HG03378 (cell line): ENCODE data around the gene B4GAT1.
"Not testable (repeated sequence)": the region's sequence is repeated elsewhere in the genome, so short reads cannot be mapped to it uniquely, and the experiment has no call there.

Source experiments
- ATAC-seq: cut with Tn5 transposase; IDR thresholded peaks from one replicate; pipeline ENCODE4 v1.9.1; 2021; ENCODE audit warnings: mild to moderate bottlenecking, moderate library complexity; ENCODE audit not compliant: unreplicated experiment

Gene B4GAT1

DNA sequence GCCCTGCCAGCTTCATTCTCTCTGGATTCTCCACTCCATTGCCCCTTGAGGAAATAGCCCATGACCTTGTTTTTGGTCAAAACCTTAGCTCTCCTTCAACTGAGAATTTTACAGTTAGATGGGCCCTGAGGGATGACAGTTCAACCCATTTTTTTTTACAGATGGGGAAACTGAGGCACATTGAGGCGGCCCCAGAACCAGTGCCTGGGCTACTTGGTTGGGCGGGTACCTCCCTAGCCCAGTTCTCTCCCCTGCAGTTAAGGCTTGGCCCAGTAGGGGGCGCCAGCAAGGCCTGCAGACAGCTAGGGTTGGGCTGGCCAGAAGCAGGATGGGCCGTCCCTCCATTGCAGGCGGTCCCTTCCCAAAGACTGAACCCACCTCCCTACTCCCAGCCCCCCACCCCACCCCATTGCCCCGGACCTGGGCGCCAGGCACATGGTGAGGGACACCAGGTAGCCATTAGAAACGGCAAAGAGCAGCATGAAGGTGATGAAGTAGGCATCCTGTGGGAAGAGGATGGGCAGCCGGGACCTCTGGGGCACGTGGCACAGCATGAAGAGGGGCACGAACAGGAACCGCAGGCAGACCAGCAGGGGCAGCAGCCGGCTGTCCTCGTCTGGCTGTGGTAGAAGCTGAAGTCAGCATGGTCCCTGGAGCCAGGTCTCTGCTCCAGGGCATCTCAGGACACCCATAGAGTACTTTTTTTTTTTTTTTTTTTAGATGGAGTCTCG, 16.5 kb upstream of the B4GAT1 start:
- no peak for ATAC-seq

DNA sequence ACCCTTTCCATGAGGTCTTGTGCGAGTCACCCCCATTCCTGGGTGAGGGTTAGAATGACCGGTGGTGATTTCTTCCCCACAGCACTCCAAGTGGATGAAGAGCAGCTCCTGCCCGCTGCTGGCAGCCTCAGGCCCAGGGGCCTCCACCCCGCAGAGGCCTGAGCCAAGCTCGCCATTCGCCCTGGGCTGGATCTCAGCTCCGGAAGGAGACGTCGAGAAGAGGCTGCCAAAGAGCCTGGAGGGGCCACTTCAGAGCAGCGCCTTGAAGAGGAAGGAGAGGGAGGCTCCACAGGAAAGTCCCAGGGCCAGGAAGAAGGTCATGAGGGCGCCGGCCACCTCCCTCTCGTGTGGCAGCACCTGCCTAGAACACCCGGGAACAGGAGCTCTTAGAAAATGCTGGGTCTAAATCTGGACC, 15.8 kb upstream of the B4GAT1 start:
- no peak for ATAC-seq

DNA sequence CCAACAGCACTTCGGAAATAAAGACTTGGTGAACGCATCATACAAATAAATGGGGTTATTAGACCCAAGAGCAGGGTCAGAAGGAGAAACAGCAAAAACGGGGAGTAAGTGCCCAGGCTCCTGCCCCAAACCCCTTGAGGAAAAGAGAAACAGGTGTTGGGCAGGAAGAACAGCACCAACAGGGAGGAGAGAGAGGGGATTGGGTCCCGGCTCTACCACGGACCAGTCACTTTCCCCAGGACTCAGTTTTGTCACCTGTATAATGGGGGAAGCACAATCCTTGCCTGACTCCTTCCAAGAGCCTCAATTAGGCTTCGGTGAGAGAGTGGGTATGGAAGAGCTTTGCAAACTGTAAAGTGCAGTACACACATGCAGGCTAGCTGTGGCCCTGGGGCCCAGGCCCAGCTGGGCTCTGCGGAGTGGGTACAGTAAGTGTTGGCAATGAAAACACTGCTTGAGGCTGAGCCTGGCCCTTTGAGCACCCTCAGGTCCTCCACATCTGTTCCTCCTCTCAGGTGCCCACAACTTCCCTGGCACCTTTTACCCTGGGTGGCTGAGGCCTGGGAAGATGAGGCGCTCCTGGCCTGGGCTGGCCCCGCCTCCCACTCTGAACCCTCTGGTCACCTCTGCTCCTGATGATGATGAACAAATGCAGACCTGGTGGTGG, 15.2 kb upstream of the B4GAT1 start:
- no peak for ATAC-seq

DNA sequence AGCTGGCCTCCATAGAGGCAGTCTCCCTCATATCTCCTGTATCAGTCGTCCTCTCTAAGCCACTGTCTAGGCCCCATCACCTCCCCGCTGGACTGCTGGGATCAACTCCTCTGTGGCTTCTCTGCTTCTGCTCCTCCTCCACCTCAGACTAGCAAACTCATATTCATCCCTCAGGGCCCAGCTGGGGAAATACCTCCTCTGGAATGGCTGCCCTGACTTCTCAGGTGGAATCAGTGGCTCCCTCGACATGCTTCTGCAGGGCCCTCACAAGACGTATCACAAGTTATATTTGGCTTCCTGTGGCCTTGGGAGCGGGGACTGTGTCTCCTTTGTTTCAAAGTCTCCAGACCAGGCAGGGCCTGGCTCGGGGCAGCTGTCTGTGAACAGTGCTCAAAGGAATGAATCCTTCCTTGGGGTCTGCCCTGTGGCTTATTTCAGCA, 14.1 kb upstream of the B4GAT1 start:
- no peak for ATAC-seq

DNA sequence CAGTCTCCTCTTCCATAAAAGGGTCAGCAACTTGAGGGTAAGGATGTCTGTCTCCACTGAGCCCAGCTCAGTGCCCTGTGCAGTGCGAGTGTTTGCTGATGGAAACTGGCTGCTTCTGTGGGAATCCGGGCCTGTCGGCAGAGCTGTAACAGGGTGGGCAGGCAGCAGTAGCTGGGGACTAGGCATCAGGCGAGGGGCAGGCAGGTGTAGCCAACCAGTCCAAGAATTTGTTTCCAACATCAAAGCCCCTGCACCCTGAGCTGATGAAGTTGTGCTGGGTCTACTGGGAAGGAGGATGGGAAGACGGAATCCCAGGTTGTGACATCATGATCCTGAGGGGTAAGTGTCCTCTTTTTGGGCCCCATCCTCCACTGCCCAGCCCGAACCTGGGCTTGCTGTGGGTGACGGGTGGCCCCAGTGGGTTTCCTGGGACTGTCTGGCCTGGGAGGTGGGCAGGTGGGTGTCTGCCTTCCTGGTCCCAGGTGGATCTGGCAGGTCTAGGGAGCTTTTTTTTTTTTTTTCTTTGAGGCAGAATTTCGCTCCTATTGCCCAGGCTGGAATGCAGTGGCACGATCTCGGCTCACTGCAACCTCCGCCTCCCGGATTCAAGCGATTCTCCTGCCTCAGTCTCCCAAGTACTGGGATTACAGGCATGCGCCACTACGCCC, 13.1 kb upstream of the B4GAT1 start:
- ATAC-seq: no peak

DNA sequence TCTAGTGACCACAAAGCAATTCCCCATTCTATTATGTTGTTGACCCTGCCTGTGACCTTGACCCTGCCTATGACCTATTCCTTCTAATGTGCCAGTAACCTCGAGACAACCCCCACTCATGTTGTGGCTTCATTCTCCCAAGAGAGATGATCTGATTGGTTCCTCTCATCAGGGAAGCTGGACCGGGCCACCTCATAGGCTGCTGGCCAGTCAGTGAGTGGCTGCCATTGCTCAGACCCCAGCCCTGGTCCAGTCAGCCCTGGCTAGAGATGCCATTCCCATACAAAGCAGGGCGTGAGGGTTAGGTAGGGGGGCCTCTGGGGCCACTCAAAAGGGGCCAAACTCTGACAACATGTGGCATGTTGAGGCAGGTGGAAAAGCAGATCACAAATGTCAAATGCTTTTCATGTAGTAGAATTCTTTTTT, 12.2 kb upstream of the B4GAT1 start:
- no peak for ATAC-seq

DNA sequence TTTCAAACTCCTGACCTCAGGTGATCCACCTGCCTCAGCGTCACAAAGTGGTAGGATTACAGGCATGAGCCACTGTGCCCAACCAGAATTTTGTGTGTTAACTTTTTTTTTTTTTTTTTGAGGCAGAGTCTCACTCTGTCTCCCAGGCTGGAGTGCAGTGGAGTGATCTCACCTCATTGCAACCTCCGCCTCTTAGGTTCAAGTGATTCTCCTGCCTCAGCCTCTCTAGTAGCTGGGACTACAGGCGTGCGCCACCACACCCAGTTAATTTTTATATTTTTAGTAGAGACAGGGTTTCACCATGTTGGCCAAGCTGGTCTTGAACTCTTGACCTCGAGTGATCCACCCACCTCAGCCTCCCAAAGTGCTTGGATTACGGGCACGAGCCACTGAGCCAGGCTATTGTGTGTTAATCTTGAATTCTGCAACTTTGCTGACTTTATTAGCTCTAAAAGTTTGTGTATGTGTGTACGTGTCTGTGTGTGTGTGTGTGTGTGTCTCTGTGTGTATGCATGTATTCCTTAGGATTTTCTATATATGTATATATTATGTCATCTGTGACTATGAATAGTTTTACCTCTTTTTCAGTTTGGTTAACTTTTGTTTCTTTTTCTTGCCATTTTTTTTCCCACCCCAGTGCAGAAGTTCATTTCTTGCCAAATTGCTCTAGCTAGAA, 3.3 kb upstream of the B4GAT1 start:
- not testable (repeated sequence) for ATAC-seq

DNA sequence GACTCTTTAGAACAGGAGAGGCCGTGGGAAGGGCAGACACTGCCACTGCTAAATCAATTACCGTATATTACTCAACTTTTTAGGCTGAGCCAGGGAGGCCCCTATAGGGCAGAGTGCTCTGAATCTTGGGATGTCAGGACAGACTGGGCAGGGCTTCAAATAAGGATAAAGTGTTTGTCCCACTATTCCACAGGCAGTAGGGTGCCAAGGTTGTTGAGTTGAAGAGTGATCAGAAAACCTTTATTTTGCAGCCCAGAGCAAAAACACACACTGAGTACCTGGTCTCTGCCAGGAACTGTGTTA, 1.6 kb upstream of the B4GAT1 start:
- no peak for ATAC-seq

DNA sequence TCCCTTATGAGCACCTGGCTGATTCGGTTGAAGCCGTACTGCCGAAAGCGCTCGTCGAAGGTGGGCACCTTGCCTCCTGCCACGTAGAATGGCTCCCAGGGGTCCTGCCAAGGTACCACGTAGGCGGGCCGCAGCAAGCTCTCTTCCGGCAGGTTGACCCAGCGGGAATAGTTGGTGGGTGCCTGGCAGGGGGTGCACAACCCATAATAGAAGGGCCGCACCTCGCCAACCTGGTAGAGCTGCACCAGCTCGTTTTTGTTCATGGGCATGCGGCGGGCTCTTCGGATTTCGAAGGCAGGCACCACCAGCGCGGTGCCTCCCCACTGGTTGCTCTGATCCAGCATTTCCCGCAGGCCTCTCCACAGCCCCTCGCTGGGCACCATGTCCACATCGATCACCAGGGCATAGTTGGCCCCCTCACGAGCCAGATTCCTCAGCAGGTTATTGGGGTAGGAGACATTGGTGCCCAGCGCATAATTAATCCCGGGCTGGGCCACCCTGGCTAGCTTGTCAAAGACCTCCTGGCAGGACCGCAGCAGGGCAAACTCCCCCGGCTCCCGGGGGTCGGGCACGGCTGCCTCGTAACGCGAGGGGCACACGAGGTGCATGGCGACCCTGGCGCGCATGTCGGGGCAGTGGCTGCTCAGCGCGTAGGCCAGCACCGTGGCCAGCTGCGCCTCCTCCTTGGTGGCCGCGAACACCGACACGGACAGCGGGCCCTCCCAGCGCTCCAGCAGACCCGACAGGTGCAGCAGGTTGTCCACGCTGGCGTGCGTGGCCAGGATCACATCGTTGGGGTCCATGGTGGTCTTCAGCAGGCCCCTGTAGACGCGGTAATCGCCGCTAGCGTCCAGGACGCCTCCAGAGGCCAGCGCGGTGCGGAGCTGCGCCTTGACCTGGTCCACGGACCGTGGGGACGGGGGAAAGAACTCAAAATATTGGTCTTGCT, 679 bp downstream of the B4GAT1 start:
- ATAC-seq: no peak

DNA sequence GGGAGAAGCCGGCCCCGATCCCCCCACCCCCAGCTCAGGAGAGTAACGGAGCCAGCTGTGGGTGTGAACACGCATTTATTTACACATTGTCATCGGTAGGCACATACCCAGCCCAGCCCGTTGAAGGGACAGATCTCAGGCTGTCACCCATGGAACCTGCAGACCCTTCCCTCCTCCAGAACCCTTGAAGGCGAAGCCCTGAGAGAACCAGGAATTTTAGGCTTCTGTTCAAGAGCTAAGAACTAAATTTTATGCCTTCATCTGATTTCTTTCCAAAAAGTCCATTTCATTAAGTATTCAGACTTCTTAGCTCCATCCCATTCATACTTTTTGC, 2.1 kb downstream of the B4GAT1 start:
- peak; percentile 5 for ATAC-seq

DNA sequence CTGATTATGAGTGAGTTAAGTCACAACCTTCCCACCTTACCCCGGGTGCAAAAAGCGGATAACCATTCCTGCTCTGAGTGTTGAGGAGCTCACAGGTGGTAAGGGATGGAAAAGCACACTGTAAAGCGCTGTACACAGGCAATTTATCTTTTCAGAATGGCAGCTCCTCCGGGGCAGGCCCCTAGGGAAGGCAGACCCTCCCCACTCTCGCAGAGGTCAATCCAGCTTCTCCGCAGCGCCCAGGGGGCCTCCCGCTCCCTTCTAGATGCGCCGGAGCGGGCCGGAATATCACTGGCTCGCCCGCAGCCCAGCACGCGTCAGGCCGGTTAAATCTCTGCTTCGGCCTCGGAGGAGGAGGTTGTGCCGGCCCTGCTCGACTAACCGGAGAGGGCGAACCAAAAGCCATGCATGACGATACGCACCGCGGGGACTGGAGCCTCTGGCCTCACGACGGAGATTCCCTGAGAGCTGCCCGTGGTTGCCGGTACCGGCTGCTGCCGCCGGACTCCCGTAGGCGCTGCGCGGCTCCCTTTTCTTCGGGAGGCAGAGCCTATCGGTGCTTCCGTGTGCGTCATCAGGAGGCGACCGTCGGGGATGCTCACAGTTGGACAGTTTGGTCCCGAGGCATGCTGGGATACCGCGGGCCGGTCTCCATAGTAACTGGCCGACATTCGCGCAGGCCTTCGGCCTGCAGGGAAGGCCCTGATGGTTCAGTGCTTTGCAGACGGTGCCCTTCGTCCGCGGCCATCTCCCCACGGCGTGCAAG, 2.7 kb downstream of the B4GAT1 start, which contains the start of gene BRMS1:
TSS of gene BRMS1 (minus strand) at position 555 of the 766 bp plus-strand sequence. CDS start 2,870 bp downstream, outside the sequence.
- peak; percentile 59 for ATAC-seq

DNA sequence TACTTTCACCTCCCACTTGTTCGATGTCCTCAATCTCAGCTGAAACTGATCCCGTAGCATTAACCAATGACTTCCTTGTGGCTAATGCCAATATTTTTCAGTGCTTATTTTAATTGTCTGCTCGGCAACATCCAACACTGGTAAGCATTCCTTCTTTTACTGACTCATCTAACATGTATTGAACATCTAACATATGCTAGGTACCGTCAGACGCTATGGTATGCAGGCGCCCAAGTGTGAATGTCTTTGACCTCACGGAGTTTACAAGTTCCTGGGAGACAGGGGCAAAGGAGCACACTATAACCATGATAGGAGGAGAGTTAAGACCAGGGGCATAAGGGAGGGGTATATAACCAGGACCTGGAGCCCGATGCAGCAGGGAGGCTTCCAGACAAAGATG, 4.3 kb downstream of the B4GAT1 start:
- ATAC-seq: no peak

DNA sequence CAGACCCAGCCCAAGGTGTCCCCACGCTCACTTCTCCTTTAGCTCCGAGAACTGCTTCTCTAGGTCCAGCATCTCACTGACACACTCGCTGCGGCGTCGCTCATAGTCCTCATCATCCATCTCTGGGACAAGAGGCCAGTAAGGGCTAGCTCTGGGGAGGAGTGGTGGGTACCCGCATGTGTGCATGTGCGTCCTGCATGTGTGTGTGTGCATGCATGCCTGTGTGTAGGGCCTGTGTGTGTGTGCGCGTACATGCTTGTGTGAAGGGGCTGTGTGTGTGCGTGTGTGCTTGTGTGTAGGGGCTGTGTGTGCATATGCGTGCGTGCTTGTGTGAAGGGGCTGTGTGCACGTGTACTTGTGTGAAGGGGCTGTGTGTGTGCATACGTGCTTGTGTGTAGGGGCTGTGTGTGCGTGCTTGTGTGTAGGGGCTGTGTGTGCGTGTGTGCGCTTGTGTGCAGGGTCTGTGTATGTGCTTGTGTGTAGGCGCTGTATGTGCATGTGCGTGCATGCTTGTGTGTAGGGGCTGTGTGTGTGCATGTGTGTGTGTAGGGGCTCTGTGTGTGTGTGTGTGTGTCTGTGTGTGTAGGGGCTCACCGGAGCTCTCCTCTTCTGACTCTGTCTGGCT, 5.8 kb downstream of the B4GAT1 start:
- ATAC-seq: no peak

DNA sequence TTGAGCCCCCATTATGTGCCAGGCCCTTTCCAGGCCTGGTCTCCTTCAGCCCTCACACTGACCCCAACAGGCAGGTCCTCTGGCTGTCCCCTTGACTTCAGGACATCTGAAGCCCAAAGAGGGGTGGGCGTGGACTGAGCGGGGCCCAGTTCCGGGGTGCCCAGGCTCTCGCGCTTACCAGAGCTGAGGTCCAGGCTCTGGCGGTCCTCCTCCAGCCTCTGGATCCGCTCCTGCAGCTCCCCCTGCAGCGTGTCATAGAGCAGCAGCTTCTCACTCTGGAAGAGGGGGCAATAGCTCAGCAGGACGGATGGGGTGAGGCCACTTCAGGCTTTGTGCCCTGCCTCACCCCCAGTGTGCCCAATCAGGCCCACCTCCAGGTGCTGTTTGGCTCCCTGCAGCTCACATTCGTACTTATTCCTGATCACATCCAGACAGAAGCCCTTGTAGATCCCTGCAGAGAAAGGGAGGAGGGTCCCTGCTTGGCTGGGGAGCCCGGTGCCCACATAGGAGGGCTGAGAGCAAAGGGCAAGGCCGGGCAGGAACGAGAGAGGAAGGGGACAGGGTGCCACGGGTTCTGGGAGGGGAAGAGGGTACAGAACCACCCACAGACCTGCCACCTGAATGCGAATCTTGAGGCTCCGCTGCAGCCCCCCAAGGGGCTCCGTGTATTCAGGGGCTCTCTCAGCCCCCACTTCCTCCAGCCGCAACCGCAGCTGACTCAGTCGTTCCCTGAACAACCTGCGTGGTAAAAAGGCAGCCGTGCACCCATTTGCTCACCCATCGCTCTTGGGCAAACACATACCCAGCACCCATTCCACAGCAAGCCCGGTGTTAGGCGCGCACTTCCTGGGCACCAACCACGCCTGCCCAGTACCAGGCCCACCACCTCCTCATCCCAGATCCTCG, 6.6 kb downstream of the B4GAT1 start:
- no peak for ATAC-seq

DNA sequence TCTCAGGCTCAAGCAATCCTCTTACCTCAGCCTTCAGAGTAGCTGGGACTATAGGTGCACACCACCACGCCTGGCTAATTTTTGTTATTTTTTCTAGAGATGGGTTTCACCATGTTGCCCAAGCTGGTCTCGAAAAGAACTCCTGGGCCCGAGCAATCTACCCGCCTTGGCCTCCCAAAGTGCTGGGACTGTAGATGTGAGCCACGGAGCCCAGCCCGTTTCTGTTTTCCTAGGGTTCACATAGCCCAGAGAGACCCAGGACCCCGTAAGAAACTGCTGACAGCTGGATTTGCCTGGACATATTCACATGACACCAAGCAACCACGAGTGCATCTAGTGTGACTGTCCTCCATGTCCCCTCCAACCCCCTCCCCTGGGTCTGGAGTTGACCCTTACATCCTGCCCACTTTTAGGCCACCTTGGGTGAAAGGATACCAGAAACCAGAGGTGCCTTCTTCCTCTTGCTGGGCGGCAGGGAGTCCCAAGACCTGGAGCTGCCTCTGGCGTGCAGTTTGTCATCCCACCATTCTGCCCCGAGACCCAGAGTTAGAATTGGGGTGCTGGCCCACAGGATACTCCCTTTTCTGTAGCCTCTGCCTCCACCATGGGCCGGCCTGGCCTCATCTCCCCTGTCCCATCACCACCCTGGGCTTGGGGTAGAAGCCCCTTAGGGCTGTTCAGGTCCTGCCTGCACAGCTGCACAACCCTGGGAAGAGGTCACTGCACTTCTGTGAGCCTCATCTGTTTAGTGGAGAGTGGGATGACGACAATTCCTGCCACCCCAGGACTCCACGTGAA, 7.5 kb downstream of the B4GAT1 start:
- ATAC-seq: no peak

DNA sequence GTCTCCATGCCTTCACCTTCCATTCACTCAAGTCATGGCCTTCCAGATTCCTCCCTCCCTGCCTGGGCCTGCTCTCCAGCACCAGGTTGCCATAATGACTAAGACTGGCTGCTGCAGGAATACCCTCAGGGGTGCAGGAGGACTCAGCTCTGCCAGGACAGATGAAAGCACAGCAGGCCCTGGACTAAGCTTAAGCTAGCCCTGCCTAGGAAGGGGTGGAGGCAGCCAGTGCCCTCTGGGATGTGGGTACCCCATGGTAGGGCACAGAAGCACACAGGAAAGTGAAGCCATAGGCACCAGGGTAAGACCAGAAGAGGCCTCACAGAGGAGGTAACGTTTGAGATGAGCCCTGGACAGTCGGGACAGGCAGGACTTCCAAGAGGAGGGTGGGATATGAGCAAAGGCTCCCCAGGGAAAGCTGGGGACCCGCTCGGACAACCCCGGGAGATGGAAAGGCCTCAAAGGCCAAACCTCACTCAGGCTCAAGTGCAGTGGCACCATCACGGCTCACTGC, 8.2 kb downstream of the B4GAT1 start:
- no peak for ATAC-seq
